ENCODE measurements around the gene ZNF423.
"Not testable (repeated sequence)": the region's sequence is repeated elsewhere in the genome, so short reads cannot be mapped to it uniquely, and the experiment has no call there.

The ZNF423 gene

DNA sequence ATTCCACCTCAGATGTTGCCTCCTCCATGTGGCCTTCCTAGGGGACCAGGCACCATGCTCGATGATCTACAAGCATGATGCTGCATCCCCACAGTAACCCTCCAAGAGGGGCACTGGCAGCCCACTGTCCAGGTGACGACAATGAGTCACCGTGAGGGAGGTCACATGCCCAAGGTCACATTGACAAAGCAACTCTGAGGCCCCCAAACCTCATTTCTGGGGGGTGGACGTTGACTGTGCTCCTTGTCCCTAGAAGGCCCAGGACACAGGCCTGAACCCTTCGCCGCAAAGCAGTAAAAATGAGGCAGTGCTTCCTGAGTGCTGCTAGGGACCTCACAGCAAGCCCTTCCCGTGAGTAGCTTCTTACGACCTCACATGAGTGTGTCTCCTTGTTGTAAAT, 345.8 kb downstream of the ZNF423 start:
- no peak for DNase-seq (ENCODE audit: low spot score)

- not testable (repeated sequence) for DNase-seq (ENCODE audit: low spot score)
Observed at GRCh38 chr16:49506058-49507013, 349.6 kb downstream of the ZNF423 start.

- DNase-seq (ENCODE audit: low spot score): no peak
Observed at GRCh38 chr16:49505556-49505955, 350.4 kb downstream of the ZNF423 start.

DNA sequence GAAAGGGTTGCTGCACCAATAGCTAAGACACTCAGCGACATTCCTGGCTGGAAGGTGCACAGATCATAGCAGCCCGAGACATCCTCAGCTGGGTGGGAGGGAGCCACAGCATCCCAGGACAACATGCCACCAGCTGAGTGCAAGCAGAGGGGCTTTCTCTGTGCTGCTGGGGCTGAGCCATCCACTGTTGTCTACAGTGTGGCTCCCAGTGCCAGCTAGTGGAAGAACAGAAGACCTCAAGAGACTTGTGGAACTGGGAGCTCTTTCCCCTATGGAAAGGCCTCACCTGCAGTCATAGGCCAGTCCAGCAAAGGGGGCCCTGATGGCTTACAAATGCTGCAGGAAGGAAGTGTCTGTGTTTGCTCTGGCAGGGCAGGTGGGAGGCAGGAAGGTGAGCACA, 351.3 kb downstream of the ZNF423 start:
- no peak for DNase-seq (ENCODE audit: low spot score)

GRCh38 chr16:49504023-49504364, 351.9 kb downstream of the ZNF423 start:
- DNase-seq (ENCODE audit: low spot score): no peak

GRCh38 chr16:49503256-49504022, 352.5 kb downstream of the ZNF423 start:
- DNase-seq (ENCODE audit: low spot score): no peak

DNA sequence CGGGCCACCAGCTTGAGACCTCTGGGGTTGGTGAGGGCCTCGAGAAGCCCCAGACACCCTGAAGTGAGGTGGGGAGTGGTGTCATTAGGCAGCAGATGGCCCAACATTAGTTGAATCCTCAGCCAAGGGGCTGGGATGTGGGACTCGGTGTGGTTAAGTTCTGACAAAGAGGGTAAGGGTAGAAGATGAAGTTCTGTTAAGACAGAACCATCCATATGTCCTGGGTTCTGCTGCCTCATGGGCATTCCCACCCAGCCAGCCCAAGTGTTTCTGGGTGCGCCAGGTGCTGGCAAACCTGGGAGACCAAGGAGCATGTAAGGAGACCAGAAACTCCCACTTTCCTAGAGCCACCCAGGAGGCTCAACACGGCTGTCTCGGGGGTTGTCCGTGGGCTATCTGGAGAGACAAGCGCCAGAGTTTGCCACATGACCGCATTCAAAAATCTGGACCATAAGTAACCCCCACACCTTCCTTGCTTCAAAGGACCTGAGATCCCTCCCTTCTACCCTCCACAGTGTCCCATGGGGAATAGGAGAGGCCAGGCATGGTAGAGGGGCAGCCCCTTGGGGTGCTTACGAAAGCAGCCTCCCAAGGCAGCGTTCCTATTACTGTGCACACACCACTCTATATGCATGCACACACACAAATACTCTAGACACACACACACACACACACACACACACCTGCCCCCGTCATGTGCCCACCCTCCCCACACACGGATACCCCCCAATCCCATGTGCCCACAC, 353.6 kb downstream of the ZNF423 start:
- no peak for DNase-seq (ENCODE audit: low spot score)

GRCh38 chr16:49499869-49500610, 355.9 kb downstream of the ZNF423 start:
- no peak for DNase-seq (ENCODE audit: low spot score)

DNA sequence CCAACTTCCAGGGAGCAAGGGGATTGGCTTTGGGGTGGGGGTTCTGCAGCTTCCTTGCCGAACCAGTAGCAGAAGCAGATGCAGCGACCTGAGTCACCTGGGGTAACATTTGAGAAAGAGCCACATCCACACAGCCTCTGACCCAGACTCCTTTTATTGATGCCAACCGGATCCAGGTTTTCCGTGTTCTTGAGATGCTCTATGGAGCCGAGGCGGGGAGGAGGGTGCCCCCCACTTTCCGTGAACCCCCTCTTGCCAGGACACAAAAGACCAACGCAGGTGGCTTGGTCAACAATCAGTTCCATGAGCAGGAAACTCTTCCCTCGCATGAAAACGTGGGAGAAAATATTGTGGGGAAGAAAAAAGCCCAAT, 356.5 kb downstream of the ZNF423 start:
- DNase-seq (ENCODE audit: low spot score): no peak

DNA sequence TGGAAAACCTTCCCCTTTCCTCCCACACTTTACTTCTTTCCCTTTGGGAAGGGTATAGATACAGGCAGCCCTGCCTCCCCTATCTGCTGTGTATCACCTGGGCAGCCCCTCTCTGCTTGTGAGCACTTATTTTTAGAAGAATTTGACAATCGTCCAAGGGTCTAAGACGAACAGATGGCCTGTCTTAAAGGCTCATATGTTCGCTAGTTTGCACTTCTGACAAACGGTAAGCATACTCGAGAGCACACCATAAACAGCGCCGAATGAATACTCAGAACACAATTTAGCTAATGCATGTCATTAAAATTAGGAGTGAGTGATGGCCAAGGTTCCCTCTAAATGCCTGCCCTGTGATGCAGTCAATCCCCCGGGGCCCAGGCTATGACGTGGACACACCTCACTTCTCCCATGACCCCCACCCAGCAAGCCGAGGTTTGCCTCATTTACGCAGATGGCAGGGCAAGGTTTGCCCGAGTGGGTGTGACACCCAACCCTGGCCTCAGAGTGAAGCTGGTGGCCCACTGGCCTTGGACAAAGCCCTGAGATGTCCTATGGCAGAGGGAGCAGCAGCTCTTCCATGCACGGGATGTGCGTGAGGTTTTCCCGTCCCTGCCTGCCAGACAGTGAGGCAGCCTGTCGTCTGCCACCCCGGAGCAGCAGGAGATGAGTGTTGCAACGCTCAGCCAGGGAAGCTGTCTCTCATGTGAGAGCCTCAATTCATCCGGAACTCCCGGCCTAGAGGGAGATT, 357.1 kb downstream of the ZNF423 start:
- DNase-seq (ENCODE audit: low spot score): no peak

DNA sequence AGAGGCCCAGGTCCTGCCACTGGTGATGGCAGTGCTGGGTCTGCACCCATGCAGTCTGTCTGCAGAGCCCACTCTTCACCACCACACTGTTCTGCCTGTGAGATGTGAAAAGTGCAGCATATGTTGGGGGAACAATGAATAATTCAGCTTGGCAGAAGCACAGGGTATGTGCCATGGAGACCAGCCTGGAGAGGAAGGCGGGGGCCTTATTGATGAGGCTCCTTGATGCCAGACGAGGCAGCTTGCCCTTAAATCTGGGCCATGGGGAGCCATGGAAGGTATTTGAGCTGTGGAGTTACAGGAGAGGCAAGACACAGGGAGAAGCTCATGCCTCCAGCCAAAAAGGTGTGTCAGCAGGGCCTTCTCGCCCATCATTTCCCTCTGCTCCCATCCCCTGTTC, 357.6 kb downstream of the ZNF423 start:
- DNase-seq (ENCODE audit: low spot score): no peak

DNA sequence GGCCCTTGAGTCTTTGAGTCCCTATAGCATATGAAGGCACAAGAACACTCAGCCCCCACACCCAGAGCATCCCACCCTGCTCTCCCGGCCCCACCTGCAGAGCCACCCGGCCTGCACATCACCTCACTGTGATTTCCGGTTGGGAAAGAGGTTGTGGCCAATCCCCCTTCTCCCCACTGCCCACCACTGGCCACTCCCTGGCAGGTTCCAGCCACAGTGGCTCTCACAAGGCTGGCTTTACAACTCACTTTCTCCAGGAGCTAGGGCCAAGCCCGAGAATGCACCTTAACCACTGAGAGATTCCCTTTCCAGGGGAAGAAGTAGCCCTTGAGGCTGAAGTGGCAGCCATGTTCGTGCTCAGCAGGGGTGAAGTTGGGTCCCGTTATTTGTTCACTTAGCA, 358.4 kb downstream of the ZNF423 start:
- no peak for DNase-seq (ENCODE audit: low spot score)

GRCh38 chr16:49496656-49497055, 359.3 kb downstream of the ZNF423 start:
- DNase-seq (ENCODE audit: low spot score): no peak

GRCh38 chr16:49495596-49496355, 360.1 kb downstream of the ZNF423 start:
- no peak for DNase-seq (ENCODE audit: low spot score)

DNA sequence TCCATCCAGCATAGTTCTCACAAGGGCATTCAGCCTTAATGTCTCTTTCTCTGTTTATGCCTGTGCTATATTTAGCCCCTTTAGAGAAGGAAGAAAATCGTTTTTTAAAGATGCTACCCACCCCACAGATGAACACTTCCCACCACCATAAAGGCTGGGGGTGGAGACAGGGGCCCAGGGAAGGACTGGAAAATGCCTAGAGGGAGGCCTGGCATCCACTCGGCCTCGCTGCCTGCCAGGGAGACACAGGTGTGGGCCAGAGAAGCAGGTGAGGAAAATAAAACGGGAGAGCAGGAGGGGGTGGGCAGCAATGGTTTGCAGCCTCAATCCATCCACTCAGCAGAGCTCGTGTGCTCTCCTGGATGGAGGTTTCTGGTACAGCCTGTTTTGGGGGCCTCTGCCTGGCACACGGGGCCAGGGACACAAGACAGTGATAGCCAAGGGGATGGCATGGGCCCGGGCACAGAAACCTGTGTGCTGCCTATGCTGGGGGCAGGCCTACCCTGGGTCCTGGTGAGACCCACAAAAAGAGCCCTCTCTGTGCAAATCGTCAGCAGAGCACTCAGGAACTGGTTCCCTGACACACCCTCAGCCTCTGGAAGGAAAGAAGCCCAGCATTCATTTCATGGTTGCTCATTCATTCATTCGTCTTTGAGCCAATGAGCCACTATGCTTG, 360.9 kb downstream of the ZNF423 start:
- DNase-seq (ENCODE audit: low spot score): no peak

- DNase-seq (ENCODE audit: low spot score): no peak
Observed at GRCh38 chr16:49494474-49494873, 361.4 kb downstream of the ZNF423 start.

- DNase-seq (ENCODE audit: low spot score): no peak
Observed at GRCh38 chr16:49493836-49494235, 362.1 kb downstream of the ZNF423 start.

- DNase-seq (ENCODE audit: low spot score): no peak
Observed at GRCh38 chr16:49492896-49493626, 362.9 kb downstream of the ZNF423 start.

Measured in germinal center (tissue), 1 donor.